ENCODE measurements around the gene CTDSPL.

CTDSPL gene

DNA sequence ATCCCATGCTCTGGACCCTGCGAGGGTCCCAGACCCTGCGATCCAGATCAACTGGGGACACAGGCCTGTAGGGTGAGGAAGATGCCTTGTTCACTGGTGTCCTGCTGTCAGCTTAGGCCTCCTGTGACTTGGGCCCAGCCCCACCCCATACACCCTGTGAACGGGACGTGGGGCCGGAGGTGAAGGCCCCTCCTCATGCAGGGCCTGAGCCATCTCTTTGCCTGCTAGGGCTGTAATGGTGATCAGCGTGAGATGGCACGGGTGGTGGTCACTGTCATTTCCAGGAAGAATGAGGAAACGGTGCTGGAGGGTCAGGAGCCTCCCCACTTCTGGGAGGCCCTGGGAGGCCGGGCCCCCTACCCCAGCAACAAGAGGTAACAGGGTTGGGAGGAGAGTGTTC is 141.3 kb downstream of the CTDSPL start:
- DNase-seq (ENCODE audit: low read depth), result no peak

DNA sequence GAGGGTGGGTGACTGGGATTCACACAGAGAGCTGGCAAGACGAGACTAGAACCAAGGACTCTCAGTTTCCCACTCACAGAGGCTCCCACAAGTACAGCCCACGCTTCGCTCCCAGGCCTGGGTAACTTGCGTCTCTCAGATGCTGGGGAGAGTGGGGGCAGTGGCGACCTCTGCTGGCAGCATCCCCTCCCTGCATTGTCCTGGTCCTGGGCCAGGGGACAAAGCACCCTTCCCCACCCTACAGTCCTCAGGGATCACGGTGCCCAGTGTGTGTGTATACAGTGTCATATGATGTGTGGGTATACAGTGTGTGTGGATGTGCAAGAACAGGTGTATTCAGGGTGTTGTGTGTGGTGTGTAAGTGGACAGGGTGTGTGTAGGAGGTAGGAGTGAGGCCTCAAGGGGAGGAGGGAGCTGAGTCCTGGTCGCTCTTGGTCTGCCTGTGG is 141.7 kb downstream of the CTDSPL start:
- no peak for DNase-seq (ENCODE audit: low read depth)

DNA sequence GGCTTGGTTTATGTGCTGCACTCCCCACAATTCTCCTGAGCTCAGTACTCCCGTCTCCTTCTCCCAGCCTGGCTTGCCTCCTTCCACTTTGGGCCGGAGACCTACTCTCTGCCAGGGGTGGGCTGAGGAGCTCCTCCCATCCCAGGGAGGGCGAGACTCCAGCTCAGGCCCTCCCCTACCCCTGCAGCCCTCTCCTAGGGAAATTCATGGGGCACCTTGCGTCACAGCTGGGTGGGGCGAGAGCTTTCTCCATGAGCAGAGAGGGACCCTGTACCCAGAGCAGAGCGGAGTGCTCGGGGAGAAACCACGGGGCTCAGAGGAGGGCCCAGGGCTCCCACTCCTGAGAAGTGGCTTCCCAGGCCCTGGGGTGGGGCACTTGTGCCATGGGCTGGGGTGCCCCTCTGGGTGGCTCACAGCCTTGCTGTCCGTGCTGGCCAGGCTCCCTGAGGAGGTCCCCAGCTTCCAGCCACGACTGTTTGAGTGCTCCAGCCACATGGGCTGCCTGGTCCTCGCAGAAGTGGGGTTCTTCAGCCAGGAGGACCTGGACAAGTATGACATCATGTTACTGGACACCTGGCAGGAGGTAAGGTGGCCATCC is 142.2 kb downstream of the CTDSPL start:
- no peak for DNase-seq (ENCODE audit: low read depth)

- peak; percentile 36 for DNase-seq (ENCODE audit: low read depth)
Observed at GRCh38 chr3:38004415-38005075, 142.9 kb downstream of the CTDSPL start.

DNA sequence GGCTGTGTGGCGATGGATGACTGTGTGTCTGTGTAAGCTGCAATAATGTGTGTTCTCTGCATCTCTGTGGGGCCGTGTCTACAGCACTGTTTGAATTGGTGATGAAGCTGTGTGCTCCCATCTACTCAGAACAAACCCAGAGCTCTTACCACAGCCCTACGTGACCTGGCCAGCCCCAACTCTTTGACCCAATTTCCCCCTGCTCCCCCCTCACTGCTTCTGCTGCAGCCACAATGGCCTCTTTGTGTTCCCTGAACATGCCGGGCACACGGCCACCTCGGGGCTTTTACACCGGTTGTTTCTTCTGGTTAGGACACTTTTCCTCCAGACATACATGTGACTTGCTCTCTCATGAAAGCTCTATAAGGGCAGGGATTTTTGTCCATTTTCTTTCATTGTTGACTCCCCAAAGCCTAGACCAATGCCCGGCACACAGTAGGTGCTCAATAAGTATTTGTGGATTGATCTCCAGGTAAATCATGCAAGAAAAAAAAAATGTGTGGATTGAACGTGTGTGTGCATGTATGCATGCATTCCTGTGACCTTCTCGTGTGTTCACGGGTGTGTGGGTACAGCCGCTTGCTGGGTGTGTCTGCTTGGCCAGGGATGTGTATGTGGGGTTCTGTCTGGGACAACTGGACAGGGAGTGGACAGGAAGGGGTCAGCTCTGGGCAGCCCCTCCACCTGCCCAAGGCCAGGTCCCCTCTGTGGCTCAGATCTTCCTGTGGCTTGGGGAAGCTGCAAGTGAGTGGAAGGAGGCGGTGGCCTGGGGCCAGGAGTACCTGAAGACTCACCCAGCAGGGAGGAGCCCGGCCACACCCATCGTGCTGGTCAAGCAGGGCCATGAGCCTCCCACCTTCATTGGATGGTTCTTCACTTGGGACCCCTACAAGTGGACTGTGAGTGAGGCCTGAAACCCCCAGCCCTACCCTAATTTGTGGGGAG is 143.7 kb downstream of the CTDSPL start:
- no peak for DNase-seq (ENCODE audit: low read depth)

GRCh38 chr3:38006031-38006430 is 144.4 kb downstream of the CTDSPL start:
- DNase-seq (ENCODE audit: low read depth), result no peak

DNA sequence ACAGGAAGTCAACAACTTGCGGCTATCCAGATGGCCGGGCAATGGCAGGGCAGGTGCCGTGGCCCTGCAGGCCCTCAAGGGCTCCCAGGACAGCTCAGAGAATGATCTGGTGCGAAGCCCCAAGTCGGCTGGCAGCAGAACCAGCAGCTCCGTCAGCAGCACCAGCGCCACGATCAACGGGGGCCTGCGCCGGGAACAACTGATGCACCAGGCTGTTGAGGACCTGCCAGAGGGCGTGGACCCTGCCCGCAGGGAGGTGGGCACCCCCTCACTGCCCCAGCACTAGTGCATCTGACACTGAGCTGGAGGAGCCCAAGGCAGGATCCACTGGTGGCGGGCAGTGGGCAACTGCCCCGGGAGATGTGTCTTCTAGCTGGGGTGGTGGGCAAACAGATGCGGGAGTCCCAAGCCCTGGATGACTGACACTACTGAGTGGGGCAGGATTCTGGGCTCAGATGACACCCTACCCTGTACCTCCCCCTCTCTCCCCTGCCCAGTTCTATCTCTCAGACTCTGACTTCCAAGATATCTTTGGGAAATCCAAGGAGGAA is 144.8 kb downstream of the CTDSPL start:
- DNase-seq (ENCODE audit: low read depth), result no peak

- no peak for DNase-seq (ENCODE audit: low read depth)
Observed at GRCh38 chr3:38007754-38008090, 146.0 kb downstream of the CTDSPL start.

GRCh38 chr3:38008191-38008701 is 146.6 kb downstream of the CTDSPL start:
- no peak for DNase-seq (ENCODE audit: low read depth)

DNA sequence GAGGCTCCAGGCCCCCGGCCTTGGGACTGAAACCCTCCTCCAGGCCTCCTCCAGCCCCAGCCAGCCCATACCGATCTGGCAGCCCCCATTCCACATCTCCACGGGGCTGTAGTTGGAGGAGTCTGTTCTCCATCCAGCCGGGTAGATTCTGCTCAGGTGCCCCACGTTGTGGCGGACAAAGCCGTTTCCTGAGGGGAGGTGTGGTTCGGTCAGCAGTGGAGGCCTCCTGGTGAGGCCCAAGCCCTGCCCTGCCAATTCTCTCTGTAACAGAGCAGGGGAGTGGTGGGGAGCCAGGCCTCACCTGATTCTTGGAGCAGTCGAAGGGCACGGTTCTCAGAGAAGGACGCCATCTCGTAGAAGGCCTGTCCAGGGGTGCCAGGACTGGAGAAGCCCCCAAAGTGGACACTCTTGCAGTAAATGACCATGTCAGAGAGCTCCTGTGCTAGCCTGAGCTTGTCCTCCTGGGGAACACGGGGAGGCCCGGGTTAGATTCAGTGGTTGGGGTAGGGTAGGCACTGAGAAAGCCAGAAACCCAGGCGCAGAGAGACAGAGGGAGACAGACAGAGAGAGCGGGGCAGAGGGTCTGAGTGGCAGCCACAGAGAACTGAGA is 147.4 kb downstream of the CTDSPL start:
- no peak for DNase-seq (ENCODE audit: low read depth)

GRCh38 chr3:38009807-38010591 is 148.3 kb downstream of the CTDSPL start:
- DNase-seq (ENCODE audit: low read depth), result no peak

DNA sequence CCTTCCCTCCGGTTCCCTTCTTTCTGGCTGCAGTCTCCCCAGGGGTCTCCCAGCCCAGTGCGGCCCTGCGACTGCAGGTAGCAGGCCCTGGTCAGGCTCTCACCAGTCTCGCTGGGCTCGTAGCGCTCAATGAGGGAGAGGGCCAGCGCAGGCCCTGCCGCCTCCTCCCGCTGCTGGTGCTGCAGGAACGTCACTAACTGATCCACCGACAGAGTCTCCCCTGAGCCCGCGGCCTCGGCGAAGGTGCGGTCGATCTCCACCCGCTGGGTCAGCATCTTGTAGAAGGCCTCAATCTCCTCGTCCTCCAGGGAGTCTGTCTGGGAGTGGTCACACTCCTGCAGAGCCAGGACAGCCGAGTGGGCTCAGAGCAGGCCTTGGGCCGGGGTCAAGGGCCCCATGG is 149.4 kb downstream of the CTDSPL start:
- DNase-seq (ENCODE audit: low read depth), result no peak

- no peak for DNase-seq (ENCODE audit: low read depth)
Observed at GRCh38 chr3:38015485-38015884, 153.8 kb downstream of the CTDSPL start.

- DNase-seq (ENCODE audit: low read depth), result no peak
Observed at GRCh38 chr3:38015984-38016383, 154.3 kb downstream of the CTDSPL start.

GRCh38 chr3:38016410-38016809 is 154.7 kb downstream of the CTDSPL start:
- no peak for DNase-seq (ENCODE audit: low read depth)

- DNase-seq (ENCODE audit: low read depth), result no peak
Observed at GRCh38 chr3:38016847-38017444, 155.3 kb downstream of the CTDSPL start.

GRCh38 chr3:38017445-38018295 is 156.0 kb downstream of the CTDSPL start:
- DNase-seq (ENCODE audit: low read depth), result no peak

DNA sequence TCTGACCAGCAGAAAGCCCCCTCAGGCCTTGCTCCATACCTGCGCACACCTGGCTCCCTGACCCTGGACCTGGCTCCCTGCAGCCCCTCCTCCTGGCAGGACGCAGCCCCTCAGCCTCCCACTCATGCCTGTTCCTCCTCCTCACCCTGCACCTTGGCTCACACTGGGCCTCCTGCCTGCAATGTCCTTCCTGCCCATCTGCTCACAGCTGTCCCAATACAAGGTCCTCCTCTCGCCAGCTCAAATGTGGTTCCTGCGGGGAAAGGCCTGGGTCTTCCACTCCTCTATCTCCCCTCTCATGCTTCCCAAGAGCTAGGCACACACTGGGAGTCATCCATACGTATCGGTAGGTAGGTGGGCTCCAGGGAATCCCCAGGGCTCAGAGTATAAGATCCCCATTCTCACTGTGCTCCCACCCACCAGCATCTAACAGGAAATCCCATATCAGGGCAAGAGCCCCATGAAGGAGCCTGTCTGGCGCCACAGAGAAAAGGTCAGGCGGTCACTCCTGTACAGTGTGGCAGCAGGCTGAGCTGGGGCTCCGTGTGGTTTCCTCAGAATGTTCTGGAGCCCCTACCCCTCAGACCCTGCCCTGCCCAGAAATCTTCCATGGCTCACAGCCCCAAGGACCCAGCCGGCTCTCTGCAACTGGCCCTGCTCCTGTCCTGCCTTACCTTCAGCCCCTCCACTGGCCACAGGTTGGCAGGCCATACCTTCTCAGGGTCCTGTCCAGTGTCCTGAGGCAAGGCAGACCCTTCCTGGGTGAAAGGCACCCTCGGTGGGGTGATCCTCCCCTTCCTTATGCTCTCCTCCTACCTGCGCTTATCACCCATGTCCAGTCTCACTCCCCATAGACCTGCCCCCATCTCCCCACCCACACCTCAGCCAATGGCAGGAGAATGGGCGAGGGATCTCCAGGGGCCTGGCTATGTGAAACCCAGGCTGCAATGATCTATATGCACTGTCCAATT is 156.9 kb downstream of the CTDSPL start:
- DNase-seq (ENCODE audit: low read depth), result no peak
